HG02588 (cell line): Measurements from ENCODE around the gene MRPL20.
A peak's percentile ranks its signal among the peaks of the same experiment; 100 is the strongest.
"Not testable (repeated sequence)": the region's sequence is repeated elsewhere in the genome, so short reads cannot be mapped to it uniquely, and the experiment has no call there.

Experiments
- ATAC-seq: cut with Tn5 transposase; IDR thresholded peaks from one replicate; pipeline ENCODE4 v1.9.1; 2021; ENCODE audit warnings: mild to moderate bottlenecking, moderate library complexity; ENCODE audit not compliant: unreplicated experiment

Gene MRPL20

DNA sequence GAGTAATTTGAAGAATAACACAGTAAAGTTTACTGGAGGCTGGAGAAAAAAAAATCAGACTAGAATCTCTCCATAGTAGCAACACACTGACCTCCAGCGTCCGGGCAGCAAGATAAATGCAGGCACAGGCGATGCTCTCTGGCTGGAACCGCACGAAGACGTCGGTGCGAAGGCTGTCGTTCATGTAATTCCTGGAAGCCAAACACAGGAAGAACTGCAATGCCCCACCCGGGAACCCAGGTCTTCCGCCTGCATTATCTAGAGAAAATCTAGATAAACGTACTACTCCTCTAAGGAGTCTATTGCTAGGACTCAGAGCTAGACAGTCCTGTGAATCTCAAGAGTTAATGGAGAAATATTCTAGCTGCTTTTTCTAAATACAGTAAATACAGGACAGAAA lies 16.4 kb downstream of the MRPL20 start:
- no peak for ATAC-seq

GRCh38 chr1:1388078-1388472 lies 19.0 kb downstream of the MRPL20 start:
- no peak for ATAC-seq

- no peak for ATAC-seq
These were observed 19.7 kb downstream of the MRPL20 start for GRCh38 chr1:1387098-1388077.

- ATAC-seq: no peak
These were observed 21.2 kb downstream of the MRPL20 start for GRCh38 chr1:1385931-1386330.

GRCh38 chr1:1385339-1385738 lies 21.8 kb downstream of the MRPL20 start:
- ATAC-seq: not testable (repeated sequence)

GRCh38 chr1:1381294-1381693 lies 25.8 kb downstream of the MRPL20 start:
- no peak for ATAC-seq

DNA sequence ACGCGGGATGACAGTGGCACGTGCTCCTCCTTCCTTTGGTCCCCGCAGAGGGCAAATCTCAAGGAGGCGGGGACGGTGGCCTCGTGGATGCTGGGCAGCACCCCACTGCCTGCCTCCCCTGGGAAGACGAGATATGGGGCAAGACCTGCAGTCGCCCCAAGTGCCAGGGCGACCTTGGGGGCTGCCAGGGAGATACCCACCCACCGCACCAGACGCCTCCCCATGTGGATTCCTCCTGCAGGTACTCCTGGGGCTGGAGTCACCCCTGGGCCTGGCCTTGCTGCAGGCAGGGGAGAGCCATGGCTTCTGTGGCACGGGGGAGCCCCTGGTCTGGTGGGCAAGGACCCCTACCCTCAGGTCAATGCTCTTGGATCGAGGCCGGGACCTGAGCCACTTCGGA lies 26.2 kb downstream of the MRPL20 start:
- ATAC-seq: no peak

DNA sequence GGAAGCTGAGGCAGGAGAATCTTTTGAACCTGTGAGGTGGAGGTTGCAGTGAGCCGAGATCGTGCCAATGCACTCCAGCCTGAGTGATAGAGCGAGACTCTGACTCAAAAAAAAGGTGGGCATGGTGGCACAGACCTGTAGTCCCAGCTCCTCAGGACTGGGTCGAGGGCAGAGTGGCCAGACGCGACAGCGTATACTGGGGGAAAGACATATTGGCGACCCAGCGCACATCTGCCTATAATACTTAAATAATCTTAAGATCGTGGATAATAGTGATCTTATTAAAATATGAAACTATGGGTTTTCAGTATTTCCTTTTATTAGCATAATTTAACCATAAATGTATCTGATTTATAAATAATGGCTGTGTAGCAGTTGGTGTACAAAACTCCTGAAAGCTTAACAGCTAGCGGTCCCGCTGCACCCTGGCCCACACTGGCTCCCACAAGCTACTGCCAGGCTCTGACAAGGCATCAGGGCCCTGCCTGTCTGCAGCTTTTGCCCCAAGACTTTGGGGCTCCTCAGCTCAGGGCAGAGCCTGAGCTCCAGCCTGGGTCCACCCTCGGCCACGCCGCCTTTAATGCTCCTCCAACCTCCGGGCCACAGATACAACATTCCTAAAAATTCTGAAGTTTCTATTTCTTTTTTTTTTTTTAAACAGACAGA lies 29.4 kb downstream of the MRPL20 start:
- no peak for ATAC-seq

- no peak for ATAC-seq
These were observed 30.4 kb downstream of the MRPL20 start for GRCh38 chr1:1376551-1377226.

- peak; percentile 76 for ATAC-seq
These were observed 32.0 kb downstream of the MRPL20 start, which contains the start of gene AURKAIP1 for GRCh38 chr1:1374929-1375662. Gene AURKAIP1, minus strand, starts transcription at chr1:1375207. Its CDS starts 451 bp downstream, at chr1:1374756.

GRCh38 chr1:1374589-1374928 lies 32.5 kb downstream of the MRPL20 start:
- peak; percentile 2 for ATAC-seq

DNA sequence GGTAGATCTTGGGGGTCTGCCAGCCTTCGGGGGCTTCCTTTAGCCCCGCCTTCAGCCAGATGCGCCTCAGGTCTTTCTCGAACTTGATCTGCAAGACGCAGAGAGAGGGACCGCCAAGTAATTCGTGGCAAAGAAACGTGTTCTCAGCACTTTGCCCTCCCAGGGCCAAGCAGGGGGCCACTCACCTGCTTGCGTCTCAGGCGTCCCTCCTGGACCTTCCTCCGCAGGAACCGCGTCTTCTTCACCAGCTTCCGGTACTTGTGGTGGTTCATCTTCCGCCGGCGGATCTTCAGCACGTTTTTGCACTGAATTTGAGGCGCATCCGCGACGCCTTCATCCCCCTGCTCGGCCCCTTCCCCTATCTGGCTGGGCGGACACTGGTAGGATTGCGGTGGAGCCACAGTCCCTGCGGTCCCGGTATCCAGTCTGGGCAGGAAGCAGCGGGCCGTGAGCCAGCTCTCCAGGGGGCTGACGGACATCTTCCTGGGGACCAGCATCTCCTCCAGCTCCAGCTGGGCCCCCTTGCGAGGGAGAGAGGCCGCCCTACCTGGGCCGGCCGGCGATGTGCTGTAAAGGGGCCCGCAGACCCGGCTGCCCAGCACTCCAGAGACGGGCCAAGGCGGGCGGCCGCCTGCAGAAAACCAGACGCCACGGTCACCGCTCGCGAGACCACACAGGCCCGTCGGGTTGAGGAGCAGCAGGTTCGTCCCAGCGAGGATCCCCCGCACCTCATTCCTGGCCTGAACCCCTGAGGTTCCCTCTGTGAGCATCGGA lies 33.1 kb downstream of the MRPL20 start:
- ATAC-seq: no peak

- ATAC-seq: no peak
These were observed 33.9 kb downstream of the MRPL20 start for GRCh38 chr1:1373051-1373814.

- no peak for ATAC-seq
These were observed 35.1 kb downstream of the MRPL20 start for GRCh38 chr1:1371746-1372711.

- no peak for ATAC-seq
These were observed 35.7 kb downstream of the MRPL20 start for GRCh38 chr1:1371364-1371745.

DNA sequence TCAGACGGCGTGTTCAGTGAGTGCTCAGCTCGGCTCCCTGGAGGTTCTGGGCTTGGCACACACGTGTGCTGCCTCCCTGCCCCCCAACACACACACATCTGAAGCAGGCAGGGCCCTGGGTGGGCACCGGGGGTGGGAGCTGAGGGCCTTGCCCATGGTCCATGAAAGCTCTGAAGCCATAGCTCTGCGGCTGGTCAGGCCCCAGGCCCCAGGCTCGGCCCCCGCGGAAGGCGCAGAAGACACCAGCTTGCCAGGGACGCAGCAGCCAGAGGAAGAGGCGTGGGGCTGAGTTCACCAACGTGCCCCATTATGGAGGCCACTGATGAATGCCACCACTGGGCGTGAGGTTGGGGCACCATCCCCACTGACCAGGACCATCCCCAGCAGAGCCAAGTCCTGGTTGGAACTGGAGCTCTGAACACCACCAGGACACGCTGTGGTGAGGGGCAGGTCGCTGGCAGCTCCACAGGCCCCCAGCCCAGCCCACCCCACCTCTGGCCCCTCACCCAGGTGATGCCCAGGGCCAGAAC lies 36.3 kb downstream of the MRPL20 start:
- no peak for ATAC-seq

GRCh38 chr1:1370094-1370493 lies 37.0 kb downstream of the MRPL20 start:
- not testable (repeated sequence) for ATAC-seq

- ATAC-seq: no peak
These were observed 39.8 kb downstream of the MRPL20 start for GRCh38 chr1:1367315-1367714.
